H9 (cell line): ENCODE measurements around the gene PCNX3. TPM values are rescaled to one million over a fixed set of nuclear protein-coding genes. Genes with fewer than 3 reads are reported as not detected.
"Not testable (repeated sequence)": the region's sequence is repeated elsewhere in the genome, so short reads cannot be mapped to it uniquely, and the experiment has no call there.

Source experiments
- DNase-seq: peaks from one replicate; pipeline ENCODE4 v3.0.0-alpha.2; 2017
- H2AFZ ChIP-seq: one replicate; pipeline ENCODE4 v1.6.1; 2013; ENCODE audit warnings: mild to moderate bottlenecking, low read length, control low read depth, moderate library complexity
- H2AK5ac ChIP-seq: 2 replicates; pipeline ENCODE4 v1.6.1; 2013; ENCODE audit warnings: low read length, control low read depth, mixed read lengths; ENCODE audit not compliant: insufficient read length
- H2BK120ac ChIP-seq: one replicate; pipeline ENCODE4 v1.6.1; 2013; ENCODE audit warnings: low read depth, mild to moderate bottlenecking, low read length, control low read depth, inconsistent platforms; ENCODE audit not compliant: poor library complexity, severe bottlenecking
- H2BK12ac ChIP-seq: 2 replicates; pipeline ENCODE4 v1.6.1; 2013; ENCODE audit warnings: low read length, control low read depth, mixed read lengths, low read depth; ENCODE audit not compliant: insufficient read length
- H2BK15ac ChIP-seq: 2 replicates; pipeline ENCODE4 v1.6.1; 2013; ENCODE audit warnings: low read depth, low read length, control low read depth
- H2BK20ac ChIP-seq: one replicate; pipeline ENCODE4 v1.6.1; 2013; ENCODE audit warnings: low read depth, mild to moderate bottlenecking, low read length, control low read depth, inconsistent platforms; ENCODE audit not compliant: poor library complexity, severe bottlenecking
- H2BK5ac ChIP-seq: 2 replicates; pipeline ENCODE4 v1.6.1; 2013; ENCODE audit warnings: low read length, control low read depth, mixed read lengths; ENCODE audit not compliant: insufficient read length
- H3K14ac ChIP-seq: 2 replicates; pipeline ENCODE4 v1.6.1; 2013; ENCODE audit warnings: low read length, control low read depth; ENCODE audit not compliant: insufficient read depth
- H3K18ac ChIP-seq: 2 replicates; pipeline ENCODE4 v1.6.1; 2013; ENCODE audit warnings: low read depth, mild to moderate bottlenecking, mixed read lengths, low read length, control low read depth; ENCODE audit not compliant: insufficient read length
- H3K23ac ChIP-seq: 2 replicates; pipeline ENCODE4 v1.6.1; 2013; ENCODE audit warnings: low read length, control low read depth, mixed read lengths, low read depth; ENCODE audit not compliant: insufficient read length
- H3K23me2 ChIP-seq: 2 replicates; pipeline ENCODE4 v1.6.1; 2013; ENCODE audit warnings: low read depth, mild to moderate bottlenecking, mixed read lengths, low read length, control low read depth; ENCODE audit not compliant: insufficient read length, poor library complexity, severe bottlenecking
- H3K27ac ChIP-seq: 2 replicates; pipeline ENCODE4 v1.5.1; 2013; ENCODE audit warnings: low read length, control low read depth, mixed read lengths, low read depth; ENCODE audit not compliant: insufficient read length
- H3K27me3 ChIP-seq: 2 replicates; pipeline ENCODE4 v1.6.1; 2013; ENCODE audit warnings: low read length, control low read depth, inconsistent platforms; ENCODE audit not compliant: insufficient read depth
- H3K4ac ChIP-seq: 2 replicates; pipeline ENCODE4 v1.6.1; 2013; ENCODE audit warnings: low read depth, mild to moderate bottlenecking, control low read depth, inconsistent platforms, low read length, moderate library complexity
- H3K4me1 ChIP-seq: 2 replicates; pipeline ENCODE4 v1.6.1; 2013; ENCODE audit warnings: low read length, control low read depth, inconsistent platforms; ENCODE audit not compliant: insufficient read depth
- H3K4me2 ChIP-seq: 2 replicates; pipeline ENCODE4 v1.6.1; 2013; ENCODE audit warnings: low read length, control low read depth, mixed read lengths; ENCODE audit not compliant: insufficient read length, insufficient read depth
- H3K56ac ChIP-seq: 2 replicates; pipeline ENCODE4 v1.6.1; 2013; ENCODE audit warnings: low read depth, mild to moderate bottlenecking, mixed read lengths, low read length, control low read depth; ENCODE audit not compliant: insufficient read length
- H3K79me1 ChIP-seq: 2 replicates; pipeline ENCODE4 v1.6.1; 2013; ENCODE audit warnings: low read depth, mild to moderate bottlenecking, moderate library complexity, low read length, control low read depth, inconsistent platforms; ENCODE audit not compliant: insufficient read depth, poor library complexity, severe bottlenecking
- H3K79me2 ChIP-seq: 2 replicates; pipeline ENCODE4 v1.6.1; 2013; ENCODE audit warnings: low read length, control low read depth, inconsistent platforms; ENCODE audit not compliant: insufficient read depth
- H3K9ac ChIP-seq: 2 replicates; pipeline ENCODE4 v1.6.1; 2013; ENCODE audit warnings: low read length, control low read depth, mixed read lengths; ENCODE audit not compliant: insufficient read length; ENCODE audit errors: extremely low read depth
- H3K9me3 ChIP-seq: one replicate; pipeline ENCODE4 v1.6.1; 2013; ENCODE audit warnings: low read depth, low read length, inconsistent platforms; ENCODE audit not compliant: control insufficient read depth
- H3T11ph ChIP-seq: one replicate; pipeline ENCODE4 v1.6.1; 2013; ENCODE audit warnings: mild to moderate bottlenecking, low read length, control low read depth, inconsistent platforms
- H4K20me1 ChIP-seq: one replicate; pipeline ENCODE4 v1.6.1; 2013; ENCODE audit not compliant: control insufficient read depth, insufficient read length, insufficient read depth
- H4K5ac ChIP-seq: 2 replicates; pipeline ENCODE4 v1.6.1; 2013; ENCODE audit warnings: low read depth, mild to moderate bottlenecking, mixed read lengths, low read length, control low read depth; ENCODE audit not compliant: insufficient read length
- H4K8ac ChIP-seq: replicated peaks from 2 replicates; pipeline ENCODE4 v1.6.1; 2013; ENCODE audit warnings: low read length, control low read depth, mixed read lengths, low read depth; ENCODE audit not compliant: insufficient read length
- H4K91ac ChIP-seq: 2 replicates; pipeline ENCODE4 v1.6.1; 2013; ENCODE audit warnings: low read depth, mild to moderate bottlenecking, moderate library complexity, mixed read lengths, low read length, control low read depth; ENCODE audit not compliant: insufficient read length
- H3K27ac Mint-ChIP-seq, 3 experiments: 2 replicates in 2 of 3; 3 replicates in 1 of 3; pipeline ENCODE4 v1.8.0; 2020 to 2021; ENCODE audit warnings: mixed read lengths in 3 of 3, mild to moderate bottlenecking in 1 of 3, moderate library complexity in 1 of 3
- H3K27me3 Mint-ChIP-seq: 2 replicates; pipeline ENCODE4 v1.8.0; 2021; ENCODE audit warnings: low read depth, mild to moderate bottlenecking, moderate library complexity, mixed read lengths
- H3K36me3 Mint-ChIP-seq, 3 experiments: 2 replicates in 2 of 3; 3 replicates in 1 of 3; pipeline ENCODE4 v1.8.0; 2020 to 2021; ENCODE audit warnings: low read depth in 3 of 3, mixed read lengths in 3 of 3; ENCODE audit not compliant: insufficient read depth in 1 of 3
- H3K4me1 Mint-ChIP-seq, 2 experiments: 2 replicates each; pipeline ENCODE4 v1.8.0; 2020; ENCODE audit warnings: mixed read lengths in 2 of 2
- H3K4me3 Mint-ChIP-seq, 2 experiments: 2 replicates in 1 of 2; 3 replicates in 1 of 2; pipeline ENCODE4 v1.8.0; 2020 to 2021; ENCODE audit warnings: mild to moderate bottlenecking in 2 of 2, mixed read lengths in 2 of 2, moderate library complexity in 1 of 2
- H3K9me3 Mint-ChIP-seq, 2 experiments: 2 replicates in 1 of 2; 3 replicates in 1 of 2; pipeline ENCODE4 v1.8.0; 2020; ENCODE audit warnings: mild to moderate bottlenecking in 2 of 2, mixed read lengths in 2 of 2, moderate library complexity in 1 of 2
- WGBS: extraction: QIAGEN DNeasy Blood & Tissue Kit; methylation state at CpG from one replicate; pipeline ENCODE4 v1.1.7; 2013; ENCODE audit warnings: missing lambda C conversion rate, low lambda C conversion rate, mixed read lengths; ENCODE audit not compliant: insufficient read length; ENCODE audit errors: extremely low coverage; 5-methylcytosine and 5-hydroxymethylcytosine counted together
- total RNA-seq: library from RNA; stranded (reverse); gene quantifications from 2 replicates; pipeline ENCODE4 v1.2.1, GENCODE V29; 2021
- TF ChIP-seq, protein P1 (sequence below): fragments of 200-600 bp; sonication (generic); conservative IDR thresholded peaks from 3 replicates; pipeline ENCODE4 v1.8.0; 2021; ENCODE audit warnings: antibody characterized with exemption, mild to moderate bottlenecking

The PCNX3 gene
- total RNA-seq, 1 experiment from 2014 or later: 50.5 TPM

DNA sequence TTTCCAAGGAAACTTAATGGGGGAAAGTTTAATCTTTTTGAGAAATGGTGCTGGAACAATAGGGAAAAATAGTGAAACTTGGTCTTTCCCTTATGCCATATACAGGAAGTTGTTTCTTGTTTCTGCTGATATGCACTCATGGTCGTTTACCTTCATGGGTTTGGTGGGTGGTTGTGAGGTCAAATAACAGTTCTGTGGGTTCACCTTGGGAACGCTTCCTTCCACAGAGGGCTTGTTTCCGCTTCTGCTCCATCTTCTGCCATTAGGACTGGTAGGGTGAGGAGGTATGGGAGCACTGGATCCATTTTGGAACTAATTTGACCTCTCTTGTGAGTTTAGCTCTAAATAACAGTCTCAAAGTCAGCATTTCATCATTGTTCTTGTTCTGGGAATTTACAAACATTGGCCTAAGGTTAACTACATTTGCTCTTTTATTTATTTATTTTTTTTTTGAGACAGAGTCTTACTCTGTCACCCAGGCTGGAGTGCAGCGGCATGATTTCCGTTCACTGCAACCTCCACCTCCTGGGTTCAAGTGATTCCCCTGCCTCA, 64.7 kb downstream of the PCNX3 start:
- Mint-ChIP-seq H3K9me3 (no peaks in the 10 kb centered on the region), H3K27ac (no peak overlapping the region)
- H2AFZ ChIP-seq: no peak overlapping the region

DNA sequence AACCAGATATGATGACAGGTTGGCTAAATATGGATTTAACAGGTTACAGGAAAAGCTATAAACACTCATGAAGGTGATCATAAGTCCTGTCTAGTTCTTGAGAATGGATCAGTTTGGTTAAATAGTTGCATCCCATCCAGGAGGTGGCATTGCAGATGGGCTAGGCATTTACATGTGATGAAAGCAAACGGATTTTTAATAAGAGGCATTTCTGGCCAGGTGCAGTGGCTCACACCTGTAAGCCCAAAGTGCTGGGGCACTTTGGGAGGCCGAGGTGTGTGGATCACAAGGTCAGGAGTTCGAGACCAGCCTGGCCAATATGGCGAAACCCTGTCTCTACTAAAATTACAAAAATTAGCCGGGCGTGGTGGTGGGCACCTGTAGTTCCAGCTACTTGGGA, 67.9 kb downstream of the PCNX3 start:
- H3K4me1 Mint-ChIP-seq, H3T11ph ChIP-seq, H3K4ac ChIP-seq, H2BK120ac ChIP-seq, H3K27ac Mint-ChIP-seq, H3K4me2 ChIP-seq, H3K9me3 ChIP-seq, H3K23me2 ChIP-seq, H3K9me3 Mint-ChIP-seq, H4K8ac ChIP-seq, H3K56ac ChIP-seq, H3K23ac ChIP-seq, H3K27me3 ChIP-seq, DNase-seq, H2AK5ac ChIP-seq, H3K79me1 ChIP-seq, H3K18ac ChIP-seq, H2BK20ac ChIP-seq, H2BK12ac ChIP-seq, H3K14ac ChIP-seq, H2BK15ac ChIP-seq, H3K79me2 ChIP-seq, H4K5ac ChIP-seq, H2BK5ac ChIP-seq, H3K9ac ChIP-seq, H4K91ac ChIP-seq, H3K4me1 ChIP-seq, H2AFZ ChIP-seq, H4K20me1 ChIP-seq, H3K4me3 Mint-ChIP-seq, H3K27ac ChIP-seq, H3K36me3 Mint-ChIP-seq: not testable (repeated sequence)
- no CpG with 5 or more reads among the region's 6 CpGs for WGBS
- peaks cover 22% of the 10 kb centered on the region for H3K27me3 Mint-ChIP-seq

More for the DNA sequence above, 64.7 kb downstream of the PCNX3 start:
- Histone ChIP-seq H3K4me2 (no peak overlapping the region), H3K56ac (no peak overlapping the region), H2BK12ac (no peak overlapping the region), H3K27ac (no peak overlapping the region), H3K79me2 (no peaks in the 10 kb centered on the region), H3T11ph (no peak overlapping the region), H4K20me1 (no peaks in the 10 kb centered on the region), H4K91ac (no peak overlapping the region), H2BK5ac (no peak overlapping the region), H2BK20ac (no peak overlapping the region), H4K8ac (no peak overlapping the region), H2BK120ac (no peak overlapping the region), H3K4ac (no peak overlapping the region), H4K5ac (no peak overlapping the region), H2BK15ac (no peak overlapping the region), H2AK5ac (no peak overlapping the region), H3K9ac (no peak overlapping the region), H3K27me3 (no peaks in the 10 kb centered on the region), H3K23me2 (no peaks in the 10 kb centered on the region), H3K23ac (no peak overlapping the region), H3K79me1 (no peaks in the 10 kb centered on the region), H3K14ac (no peak overlapping the region), H3K9me3 (no peaks in the 10 kb centered on the region), H3K18ac (no peak overlapping the region), H3K4me1 (no peaks in the 10 kb centered on the region)
- no CpG with 5 or more reads among the region's 5 CpGs for WGBS
- H3K4me1 Mint-ChIP-seq: no peaks in the 10 kb centered on the region
- DNase-seq: no peak
- TF ChIP-seq, protein P1, sequence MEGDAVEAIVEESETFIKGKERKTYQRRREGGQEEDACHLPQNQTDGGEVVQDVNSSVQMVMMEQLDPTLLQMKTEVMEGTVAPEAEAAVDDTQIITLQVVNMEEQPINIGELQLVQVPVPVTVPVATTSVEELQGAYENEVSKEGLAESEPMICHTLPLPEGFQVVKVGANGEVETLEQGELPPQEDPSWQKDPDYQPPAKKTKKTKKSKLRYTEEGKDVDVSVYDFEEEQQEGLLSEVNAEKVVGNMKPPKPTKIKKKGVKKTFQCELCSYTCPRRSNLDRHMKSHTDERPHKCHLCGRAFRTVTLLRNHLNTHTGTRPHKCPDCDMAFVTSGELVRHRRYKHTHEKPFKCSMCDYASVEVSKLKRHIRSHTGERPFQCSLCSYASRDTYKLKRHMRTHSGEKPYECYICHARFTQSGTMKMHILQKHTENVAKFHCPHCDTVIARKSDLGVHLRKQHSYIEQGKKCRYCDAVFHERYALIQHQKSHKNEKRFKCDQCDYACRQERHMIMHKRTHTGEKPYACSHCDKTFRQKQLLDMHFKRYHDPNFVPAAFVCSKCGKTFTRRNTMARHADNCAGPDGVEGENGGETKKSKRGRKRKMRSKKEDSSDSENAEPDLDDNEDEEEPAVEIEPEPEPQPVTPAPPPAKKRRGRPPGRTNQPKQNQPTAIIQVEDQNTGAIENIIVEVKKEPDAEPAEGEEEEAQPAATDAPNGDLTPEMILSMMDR: no peak
- peaks cover 26% of the 10 kb centered on the region for H3K27me3 Mint-ChIP-seq
- no peaks in the 10 kb centered on the region for H3K36me3 Mint-ChIP-seq
- H3K4me3 Mint-ChIP-seq: no peak overlapping the region
